Forelimb muscle (tissue), 1 donor: ENCODE results near the gene VWA1. TPM values are rescaled to one million over a fixed set of nuclear protein-coding genes. Genes with fewer than 3 reads are reported as not detected.
"Not testable (repeated sequence)": the region's sequence is repeated elsewhere in the genome, so short reads cannot be mapped to it uniquely, and the experiment has no call there.

Source experiments
- DNase-seq: peaks from one replicate; pipeline ENCODE4 v3.0.0-alpha.2; 2013; ENCODE audit warnings: low read depth
- polyA plus RNA-seq: library from polyadenylated mRNA; unstranded; fragments of 120-200 nt; gene quantifications from one replicate; pipeline ENCODE4 v1.2.1, GENCODE V29; 2013; ENCODE audit not compliant: insufficient read length

The VWA1 gene
- polyA plus RNA-seq, 1 donor: 56.6 TPM

DNA sequence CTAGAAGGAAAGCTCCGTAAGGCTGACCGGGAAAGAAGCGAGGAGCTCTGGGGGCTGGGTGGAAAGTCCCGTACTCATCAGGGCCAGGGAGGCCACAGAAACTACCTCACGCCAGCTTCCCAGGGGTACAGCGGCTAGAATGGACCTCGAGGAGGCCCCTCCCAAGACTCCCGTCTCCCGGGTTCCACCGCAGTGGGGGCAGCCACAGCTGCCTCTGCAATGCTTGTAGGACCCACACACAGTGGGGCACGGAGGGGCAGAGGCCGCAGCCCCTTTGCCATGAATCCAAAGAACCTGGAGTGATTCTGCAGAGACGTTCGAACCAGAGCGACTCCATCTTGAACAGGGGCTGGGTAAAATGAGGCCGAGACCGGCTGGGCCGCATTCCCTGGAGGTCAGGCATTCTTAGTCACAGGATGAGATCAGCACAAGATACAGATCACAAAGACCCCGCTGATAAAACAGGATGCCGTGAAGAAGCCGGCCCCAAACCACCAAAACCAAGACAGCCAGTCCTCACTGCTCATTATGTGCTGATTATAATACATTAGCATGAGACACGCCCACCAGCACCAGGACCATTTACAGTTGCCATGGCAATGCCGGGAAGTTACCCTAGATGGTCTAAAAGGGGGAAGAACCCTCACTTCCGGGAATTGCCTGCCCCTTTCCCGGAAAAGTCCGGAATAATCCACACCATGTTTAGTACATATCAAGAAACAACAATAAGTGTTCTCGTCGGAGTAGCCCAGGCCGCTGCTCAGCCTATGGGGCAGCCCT is 12.8 kb upstream of the VWA1 start:
- DNase-seq: no peak

GRCh38 chr1:1423245-1423597 is 12.3 kb upstream of the VWA1 start:
- DNase-seq: no peak

DNA sequence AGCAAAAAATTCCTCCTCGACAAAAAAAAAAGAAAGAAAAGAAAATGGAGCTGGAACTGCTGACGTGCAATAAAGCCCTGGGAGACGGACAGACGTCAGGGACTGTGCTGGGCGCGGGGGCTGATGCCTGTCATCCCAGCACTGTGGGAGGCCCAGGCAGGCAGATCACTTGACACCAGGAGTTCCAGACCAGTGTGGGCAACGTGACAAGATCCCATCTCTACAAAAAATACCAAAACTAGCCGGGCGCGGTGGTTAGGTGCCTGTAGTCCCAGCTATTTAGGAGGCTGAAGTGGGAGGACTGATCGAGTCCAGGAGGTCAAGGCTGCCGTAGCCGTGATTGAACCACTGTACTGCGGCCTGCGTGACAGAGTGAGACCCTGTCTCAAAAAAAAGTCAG is 10.8 kb upstream of the VWA1 start:
- no peak for DNase-seq

DNA sequence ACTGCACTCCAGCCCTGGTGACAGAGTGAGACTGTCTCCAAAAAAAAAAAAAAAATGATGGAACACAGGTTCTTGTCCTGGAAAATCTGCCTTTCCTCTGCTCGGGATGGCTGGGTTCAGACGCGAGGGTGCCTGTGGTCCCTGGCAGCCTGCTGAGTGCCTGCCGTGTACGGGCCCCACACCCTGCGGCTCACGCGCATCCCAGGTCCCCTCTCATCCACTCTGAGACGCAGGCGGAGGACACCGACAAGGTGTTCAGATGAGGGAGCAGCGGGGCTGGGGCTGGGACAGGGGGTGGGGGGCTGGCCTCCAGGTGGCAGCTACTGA is 10.1 kb upstream of the VWA1 start:
- DNase-seq: no peak

DNA sequence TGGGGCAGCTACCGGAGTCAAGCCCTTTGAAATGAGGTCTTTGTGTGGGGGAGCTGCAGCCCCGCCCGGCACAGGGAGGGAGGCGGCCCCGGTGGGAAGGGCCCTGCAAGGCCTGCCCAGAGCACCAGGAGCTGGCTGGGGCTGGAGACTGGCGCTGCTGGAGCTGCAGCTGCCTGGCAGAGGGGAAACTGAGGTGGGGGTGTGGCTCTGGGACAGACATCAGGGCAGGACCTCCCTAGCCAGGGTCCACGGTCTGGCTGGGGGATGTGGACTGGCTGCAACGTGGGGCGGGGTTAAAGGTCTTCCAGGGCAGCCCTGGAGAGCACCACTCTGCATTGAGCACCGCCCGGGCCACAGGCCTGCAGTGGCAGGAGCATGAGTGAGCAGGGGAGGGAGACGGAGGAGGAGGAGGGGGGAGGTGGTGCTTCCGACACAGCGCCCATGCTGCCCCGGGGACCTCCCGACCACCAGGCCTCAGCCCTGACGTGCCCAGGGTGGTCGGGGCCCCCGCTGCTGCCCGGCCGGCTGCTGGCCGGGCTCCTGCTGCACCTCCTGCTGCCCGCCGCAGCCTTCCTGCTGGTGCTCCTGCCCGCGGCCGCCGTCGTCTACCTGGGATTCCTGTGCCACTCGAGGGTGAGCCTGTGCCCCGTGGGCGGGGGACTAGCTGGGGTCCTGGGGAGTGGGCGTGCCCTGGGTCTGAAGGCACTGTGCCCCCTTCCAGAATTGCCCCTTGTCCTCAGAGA is 9.6 kb upstream of the VWA1 start:
- DNase-seq: no peak

DNA sequence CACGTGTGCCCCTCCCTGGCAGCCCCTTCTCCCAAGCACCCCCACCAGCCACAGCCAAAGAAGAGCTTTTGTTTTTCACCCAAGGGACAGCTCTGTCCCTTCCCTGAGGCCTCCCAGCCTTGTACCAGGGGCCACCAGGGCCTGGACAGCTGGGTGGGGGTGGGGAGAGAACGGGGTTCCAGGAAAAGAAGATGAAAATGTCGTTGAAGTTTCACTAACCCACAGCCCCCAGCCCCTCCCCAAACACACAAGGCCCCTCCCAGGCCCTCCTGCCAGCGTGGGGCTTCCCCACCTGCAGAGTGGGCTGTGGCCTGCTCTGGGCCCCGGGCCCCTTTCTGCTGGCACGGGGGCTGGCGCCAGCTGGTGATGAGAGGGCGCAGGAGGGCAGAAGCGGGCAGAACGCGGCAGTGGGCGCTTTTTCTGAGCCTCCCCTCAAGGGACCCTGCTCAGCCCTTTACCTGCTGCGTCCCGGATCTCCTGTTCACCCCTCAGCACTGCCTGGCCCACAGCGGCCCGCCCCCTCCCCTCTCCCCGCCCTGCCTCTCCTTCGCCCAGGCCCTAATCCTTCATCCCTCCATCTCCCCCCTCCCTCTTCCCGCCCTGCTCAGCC is 8.9 kb upstream of the VWA1 start:
- no peak for DNase-seq

GRCh38 chr1:1427106-1427819 is 8.2 kb upstream of the VWA1 start:
- no peak for DNase-seq

GRCh38 chr1:1427820-1428148 is 7.7 kb upstream of the VWA1 start:
- no peak for DNase-seq

DNA sequence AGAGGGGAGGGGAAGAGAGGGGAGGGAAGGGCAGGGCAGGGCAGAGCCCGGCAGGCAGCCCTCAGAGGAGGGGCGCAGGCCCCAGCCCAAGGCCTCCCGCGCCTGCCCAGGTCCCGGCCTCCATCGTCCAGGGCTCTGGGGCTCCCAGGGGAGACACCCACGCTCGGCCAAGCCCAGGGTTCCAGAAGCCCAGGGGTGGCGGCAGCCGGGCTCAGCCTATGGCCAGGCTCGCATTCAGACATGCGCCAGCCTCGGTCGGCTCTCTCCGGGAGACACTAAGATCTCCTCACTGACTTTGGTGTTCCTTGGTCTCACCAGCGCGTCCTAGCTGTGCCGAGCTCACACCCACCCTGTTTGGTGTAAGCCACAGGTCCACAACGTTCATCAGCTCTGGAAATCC is 7.3 kb upstream of the VWA1 start:
- DNase-seq: no peak

DNA sequence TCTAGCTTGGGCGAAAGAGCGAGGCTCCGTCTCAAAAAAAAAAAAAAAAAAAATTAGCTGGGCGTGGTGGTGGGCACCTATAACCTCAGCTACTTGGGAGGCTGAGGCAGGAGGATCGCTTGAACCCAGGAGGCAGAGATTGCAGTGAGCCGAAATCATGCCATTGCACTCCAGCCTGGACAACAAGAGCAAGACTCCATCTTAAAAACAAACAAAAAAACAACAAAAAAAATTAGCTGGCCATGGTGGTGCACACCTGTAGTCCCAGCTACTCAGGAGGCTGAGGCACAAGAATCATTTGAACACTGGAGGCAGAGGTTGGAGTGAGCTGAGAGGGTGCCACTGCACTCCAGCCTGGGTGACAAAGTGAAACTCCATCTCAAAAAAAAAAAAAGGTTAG is 6.5 kb upstream of the VWA1 start:
- DNase-seq: not testable (repeated sequence)

- DNase-seq: no peak
These were observed 5.8 kb upstream of the VWA1 start for GRCh38 chr1:1429671-1430073.

- no peak for DNase-seq
These were observed 5.1 kb upstream of the VWA1 start for GRCh38 chr1:1430114-1430982.

DNA sequence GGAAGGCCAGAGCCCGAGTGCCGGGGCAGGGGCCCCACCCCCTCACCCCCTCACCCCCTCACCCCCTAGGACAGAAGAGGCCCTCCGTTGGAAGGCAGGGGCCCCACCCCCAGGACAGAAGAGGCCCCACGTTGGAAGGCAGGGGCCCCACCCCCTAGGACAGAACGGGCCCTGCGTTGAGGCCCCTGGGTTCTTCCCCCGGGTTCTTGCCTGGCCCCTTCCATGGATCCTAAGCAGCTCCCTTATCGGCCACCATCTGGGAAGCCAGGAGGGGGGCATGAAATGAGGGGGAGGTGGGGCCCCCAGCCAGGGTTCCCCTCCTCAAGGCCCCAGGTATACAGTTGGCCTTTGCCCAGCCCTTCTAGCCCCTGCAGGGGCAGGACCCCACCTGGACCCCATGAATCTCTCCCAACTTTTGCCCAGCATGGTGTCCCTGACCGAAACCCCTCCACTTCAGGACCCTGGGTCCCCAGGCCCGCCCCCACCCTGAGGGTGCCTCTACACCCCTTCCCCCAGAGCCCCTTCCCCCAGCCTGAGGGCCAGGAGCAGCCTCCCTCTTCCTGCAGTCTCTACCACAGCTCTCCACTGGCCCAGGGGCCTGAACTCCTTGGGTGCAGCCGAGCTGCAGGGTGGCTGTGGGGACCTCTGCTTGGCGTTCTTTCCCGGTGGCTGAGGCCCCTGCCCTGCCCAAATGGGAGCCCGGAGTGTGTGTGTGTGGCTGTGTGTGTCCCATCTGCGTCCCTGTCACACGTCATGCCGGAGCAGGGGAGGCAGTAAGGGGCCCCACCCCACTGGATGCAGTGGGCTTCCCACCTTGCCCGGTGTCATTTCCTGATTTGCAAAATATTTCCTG is 4.3 kb upstream of the VWA1 start:
- no peak for DNase-seq

DNA sequence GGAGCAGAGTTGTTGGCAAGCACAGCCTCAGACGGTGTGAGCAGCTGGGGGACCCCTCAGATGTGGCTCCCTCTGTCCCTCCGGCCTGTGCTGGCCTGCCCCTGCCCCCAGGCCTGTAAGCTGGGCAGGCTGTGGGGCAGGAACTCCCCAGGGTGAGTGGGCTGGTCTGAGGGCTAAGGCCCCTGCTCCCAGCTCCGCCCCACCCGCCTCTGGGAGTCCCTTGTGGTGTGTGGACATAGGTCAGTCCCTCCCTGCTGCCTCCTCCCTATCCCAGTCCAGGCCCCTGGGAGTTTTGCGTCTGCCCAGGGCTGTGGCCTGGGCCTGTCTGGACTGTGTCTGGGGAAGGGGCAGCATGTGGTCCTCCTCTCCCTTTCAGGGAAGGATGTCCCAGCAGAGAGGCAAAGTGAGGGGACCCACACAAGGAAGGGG is 3.6 kb upstream of the VWA1 start:
- DNase-seq: no peak

DNA sequence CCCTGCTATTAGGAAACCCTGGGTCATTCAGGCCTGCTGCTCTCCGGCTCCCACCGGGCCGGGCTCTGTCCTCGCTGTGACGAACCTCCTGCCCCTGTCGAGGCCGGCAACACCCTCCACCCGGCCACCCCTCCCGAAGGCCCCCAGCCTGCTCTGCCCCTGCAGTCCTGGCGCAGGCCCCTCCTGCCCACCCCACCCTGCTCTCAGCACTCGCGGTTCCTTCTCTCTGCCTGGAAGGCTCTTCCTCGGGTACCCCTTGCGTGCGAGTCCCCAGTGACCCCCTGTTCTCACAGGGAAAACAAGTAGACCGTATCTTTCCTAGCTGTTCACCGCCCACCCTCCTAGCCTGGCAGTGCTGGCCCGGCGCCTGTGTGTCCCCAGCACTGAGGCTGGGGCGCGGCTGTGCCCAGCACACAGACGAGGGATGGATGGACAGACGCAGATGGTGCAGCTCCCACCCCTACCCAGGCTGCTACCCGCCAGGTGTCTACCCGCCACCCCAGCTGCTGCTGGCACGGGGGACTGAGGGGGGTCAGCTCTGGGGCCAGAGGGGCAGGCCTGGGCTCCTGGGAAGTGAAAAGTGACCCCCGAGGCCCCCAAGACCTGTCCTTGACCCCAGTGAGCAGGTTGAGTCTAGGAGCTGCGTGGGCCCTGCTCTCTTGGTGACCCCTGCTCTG is 3.1 kb upstream of the VWA1 start:
- DNase-seq: no peak

DNA sequence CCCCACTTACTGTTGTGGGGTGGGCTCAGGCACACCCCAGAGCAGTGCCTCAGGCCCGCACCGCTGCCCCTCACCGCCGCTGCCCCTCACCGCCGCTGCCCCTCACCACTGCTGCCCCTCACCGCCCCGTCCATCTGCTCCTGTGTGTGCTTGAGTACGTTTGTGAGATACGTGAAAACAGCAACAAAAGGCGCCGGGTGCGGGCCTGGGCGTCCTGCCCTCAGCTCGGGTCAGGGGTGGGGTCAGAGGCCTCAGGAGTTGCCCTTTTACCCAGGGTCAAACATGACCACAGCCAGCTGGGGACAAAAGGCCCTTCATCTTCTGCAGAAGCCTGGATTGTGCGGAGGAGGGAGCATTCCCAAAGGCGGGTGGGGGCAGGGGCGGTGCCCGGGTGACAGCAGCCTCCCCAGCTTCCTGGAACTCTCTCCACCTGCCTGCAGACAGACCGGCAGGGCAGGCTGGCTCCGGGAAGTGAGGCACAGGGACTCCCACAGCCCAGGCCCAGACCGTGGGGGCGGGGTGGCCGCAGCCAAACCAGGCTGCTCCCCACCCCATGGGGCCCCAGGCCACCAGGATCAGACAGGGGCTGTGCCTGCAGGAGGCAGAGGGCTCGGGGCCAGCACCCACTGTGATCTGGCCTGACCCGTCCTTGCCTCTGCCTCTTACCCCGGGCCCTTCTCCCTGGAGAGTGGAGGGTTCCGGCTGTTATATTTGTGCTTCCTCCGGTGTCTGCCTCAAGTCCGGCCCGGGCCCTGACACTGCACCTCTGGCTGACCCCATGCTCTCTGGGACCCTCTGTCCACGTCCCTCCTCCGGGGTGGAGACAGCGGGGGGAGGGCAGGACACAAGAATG is 2.3 kb upstream of the VWA1 start:
- no peak for DNase-seq

DNA sequence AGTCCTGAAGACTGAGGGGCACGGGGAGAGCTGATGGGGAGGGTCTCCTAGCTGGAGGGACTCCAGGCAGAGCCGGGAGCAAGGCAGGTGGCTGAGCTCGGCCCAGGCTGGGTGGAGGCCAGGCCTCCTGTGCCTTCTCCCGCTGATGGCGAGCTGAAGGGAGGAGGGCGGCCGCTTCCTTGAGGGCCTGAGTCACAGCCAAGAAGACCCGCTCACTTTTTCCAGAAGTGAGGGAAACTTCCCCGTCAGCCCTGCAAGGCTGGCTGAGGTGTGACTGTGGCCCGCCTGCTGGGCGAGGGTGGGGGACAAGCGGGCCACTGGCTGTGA is 1.7 kb upstream of the VWA1 start:
- DNase-seq: no peak

DNA sequence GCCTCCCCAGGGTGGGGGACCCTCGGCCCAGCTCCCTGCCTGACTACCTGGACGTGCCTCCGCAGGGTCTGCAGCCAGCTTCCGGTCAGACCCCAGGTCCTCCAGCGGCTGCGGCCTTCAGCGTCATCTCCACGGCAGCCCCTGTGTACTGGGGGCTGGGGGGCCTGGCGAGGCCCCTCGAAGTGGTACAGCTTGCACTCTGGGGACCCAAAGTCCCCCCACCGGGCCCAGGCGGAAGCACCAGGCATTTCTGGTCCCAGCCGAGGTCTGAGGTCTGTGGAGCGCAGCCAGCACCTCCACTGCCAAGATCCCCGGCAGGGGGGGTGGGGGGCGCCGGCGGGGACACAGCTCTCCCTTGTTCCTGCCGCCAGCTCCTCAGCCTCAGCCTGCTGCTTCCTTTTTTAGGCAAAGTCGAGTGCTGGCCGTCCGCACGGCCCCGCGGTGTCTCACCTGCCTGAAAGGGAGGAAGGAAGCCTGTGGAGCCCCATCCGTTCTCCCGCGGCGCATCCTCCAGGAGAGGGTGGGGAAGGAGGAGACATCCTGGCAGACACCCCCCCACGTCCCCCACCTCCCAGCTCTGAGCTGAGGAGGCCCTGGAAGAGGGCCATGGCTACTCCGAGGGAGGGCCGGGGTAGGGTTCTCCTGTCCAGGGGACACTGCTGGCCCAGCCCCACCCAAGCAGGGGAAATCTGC is 1.2 kb upstream of the VWA1 start:
- no peak for DNase-seq

DNA sequence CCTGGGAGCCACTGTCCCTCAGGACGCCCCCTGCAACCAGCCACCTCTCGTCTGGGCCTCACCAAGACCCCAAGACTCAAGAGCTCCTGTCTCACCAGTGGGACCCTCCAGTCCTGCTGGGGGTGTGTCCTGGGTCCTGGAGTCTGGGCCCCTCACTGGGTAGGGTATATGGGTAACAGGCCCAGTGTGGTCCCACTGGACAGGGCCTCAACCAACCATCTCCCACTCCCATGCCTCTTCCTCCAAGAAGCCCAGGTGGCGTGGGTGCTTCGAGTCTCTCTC is 725 bp upstream of the VWA1 start:
- DNase-seq: no peak
